Measurements from ENCODE around the gene TAP1. TPM values are rescaled to one million over a fixed set of nuclear protein-coding genes. Genes with fewer than 3 reads are reported as not detected.

Gene TAP1
- total RNA-seq, 1 donor from 2014 or later: 63.9 TPM

- intact Hi-C loops (cut with DNase I): no loop called here
- ATAC-seq: no peak
- no peaks in the 10 kb centered on the region for H3K4me1 ChIP-seq
- peaks cover 59% of the 10 kb centered on the region for H3K36me3 ChIP-seq
- no peak overlapping the region for H3K4me3 ChIP-seq
- H3K27me3 ChIP-seq (ENCODE audit: low read depth): no peaks in the 10 kb centered on the region
- no peak overlapping the region for H3K27ac ChIP-seq
- no peaks in the 10 kb centered on the region for H3K9me3 ChIP-seq
- no peak for DNase-seq
- TF ChIP-seq CTCF (IDR thresholded peaks at IDR 0.05): no peak
Measured at GRCh38 chr6:32830017-32830416, 23.5 kb downstream of the TAP1 start.

- no peaks in the 10 kb centered on the region for H3K4me1 ChIP-seq
- peak; percentile 40 to 53 for ATAC-seq
- intact Hi-C loops (cut with DNase I): no loop called here
Measured at GRCh38 chr6:32829495-32829894, 24.0 kb downstream of the TAP1 start.

DNA sequence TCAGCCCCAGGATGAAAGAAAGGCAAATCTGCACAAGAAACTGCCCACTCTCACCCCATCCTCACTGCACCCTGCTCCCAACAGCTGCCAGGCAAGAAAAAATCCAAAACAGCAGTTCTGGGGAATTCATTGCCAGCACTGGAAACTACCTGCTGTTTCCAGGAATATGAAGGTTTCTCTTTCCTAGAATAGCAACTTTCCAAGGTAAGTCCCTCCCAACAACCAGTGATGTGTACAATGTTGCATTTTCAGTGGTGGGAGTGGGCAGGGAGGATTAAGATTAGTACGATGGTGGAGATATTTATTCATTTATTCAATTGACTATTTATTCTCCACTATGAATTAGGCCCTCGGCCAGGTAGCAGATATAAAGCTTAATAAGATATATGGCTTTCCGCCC is 26.5 kb downstream of the TAP1 start:
- Histone ChIP-seq H3K36me3 (peaks cover 43% of the 10 kb centered on the region), H3K4me1 (no peaks in the 10 kb centered on the region), H3K9me3 (no peaks in the 10 kb centered on the region), H3K4me3 (no peak overlapping the region), H3K27me3 (ENCODE audit: low read depth) (no peaks in the 10 kb centered on the region), H3K27ac (no peak overlapping the region)
- DNase-seq: no peak
- no peak for TF ChIP-seq CTCF (IDR thresholded peaks at IDR 0.05)
- no peak for ATAC-seq
- intact Hi-C loops (cut with DNase I): no loop called here

More at GRCh38 chr6:32829495-32829894, 24.0 kb downstream of the TAP1 start:
- no peaks in the 10 kb centered on the region for H3K27me3 ChIP-seq (ENCODE audit: low read depth)
- H3K27ac ChIP-seq: no peak overlapping the region
- H3K4me3 ChIP-seq: no peak overlapping the region
- peaks cover 54% of the 10 kb centered on the region for H3K36me3 ChIP-seq
- no peaks in the 10 kb centered on the region for H3K9me3 ChIP-seq
- DNase-seq: no peak
- no peak for TF ChIP-seq CTCF (IDR thresholded peaks at IDR 0.05)

DNA sequence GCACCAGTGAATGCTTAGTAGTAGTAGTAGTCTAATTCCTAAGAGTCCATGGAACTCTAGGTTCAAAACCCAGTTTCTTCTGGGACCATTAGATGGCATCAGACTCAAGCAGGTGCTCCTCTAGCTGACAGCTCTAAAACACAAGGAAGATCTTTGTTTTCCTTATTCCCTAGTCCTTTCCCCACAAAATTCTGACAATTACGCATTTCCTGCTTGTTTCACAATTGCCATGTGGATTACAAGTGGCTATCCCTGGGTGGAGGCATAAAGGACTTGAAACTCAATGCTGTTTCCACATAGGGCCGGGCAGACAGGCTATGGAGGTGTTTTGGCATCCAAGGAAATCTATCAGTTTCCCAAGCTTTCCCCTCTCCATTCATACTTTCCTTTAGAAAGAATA is 27.5 kb downstream of the TAP1 start:
- H3K4me3 ChIP-seq: no peak overlapping the region
- no peak overlapping the region for H3K27ac ChIP-seq
- no peak for DNase-seq
- ATAC-seq: peak in 1 of 2 donors; percentile 81
- intact Hi-C loops (cut with DNase I): no loop called here
- H3K4me1 ChIP-seq: no peaks in the 10 kb centered on the region
- H3K27me3 ChIP-seq (ENCODE audit: low read depth): no peaks in the 10 kb centered on the region
- TF ChIP-seq CTCF (IDR thresholded peaks at IDR 0.05): peak; percentile 37
- no peaks in the 10 kb centered on the region for H3K9me3 ChIP-seq
- peaks cover 33% of the 10 kb centered on the region for H3K36me3 ChIP-seq

GRCh38 chr6:32819729-32820128 is 33.8 kb downstream of the TAP1 start:
- Histone ChIP-seq H3K4me1 (no peaks in the 10 kb centered on the region), H3K4me3 (no peak overlapping the region), H3K27me3 (ENCODE audit: low read depth) (no peaks in the 10 kb centered on the region), H3K36me3 (no peaks in the 10 kb centered on the region), H3K27ac (no peak overlapping the region), H3K9me3 (no peaks in the 10 kb centered on the region)
- DNase-seq (no peak), ATAC-seq (no peak)
- TF ChIP-seq CTCF (IDR thresholded peaks at IDR 0.05): no peak
- intact Hi-C loops (cut with DNase I): no loop called here

DNA sequence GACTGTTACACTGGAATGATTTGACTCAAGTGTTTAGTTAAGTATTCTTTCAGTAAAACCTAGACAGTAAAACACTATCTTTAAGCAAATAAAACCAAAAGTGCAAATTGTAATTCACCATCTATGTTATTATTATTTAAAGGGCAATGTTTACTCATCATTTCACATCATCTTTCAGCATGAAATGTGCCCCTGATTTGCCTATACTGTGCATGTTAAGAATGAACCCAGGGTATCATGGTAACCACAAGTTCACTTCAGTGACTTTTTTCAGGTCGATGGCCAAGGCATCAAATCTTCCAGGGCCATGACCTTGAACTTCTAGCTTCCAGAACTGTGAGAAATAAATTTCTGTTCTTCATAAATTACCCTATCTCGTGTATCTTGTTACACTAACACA is 34.6 kb downstream of the TAP1 start:
- Histone ChIP-seq H3K9me3 (no peaks in the 10 kb centered on the region), H3K27ac (no peak overlapping the region), H3K36me3 (no peaks in the 10 kb centered on the region), H3K27me3 (ENCODE audit: low read depth) (no peaks in the 10 kb centered on the region), H3K4me1 (no peaks in the 10 kb centered on the region), H3K4me3 (no peak overlapping the region)
- DNase-seq (no peak), ATAC-seq (no peak)
- intact Hi-C loops (cut with DNase I): no loop called here
- no peak for TF ChIP-seq CTCF (IDR thresholded peaks at IDR 0.05)

Measured in lower lobe of right lung (tissue), 2 donors.